PC-3 (cell line): Measurements from ENCODE around the gene MAGI1. TPM values are rescaled to one million over a fixed set of nuclear protein-coding genes. Genes with fewer than 3 reads are reported as not detected.
A peak's percentile ranks its signal among the peaks of the same experiment; 100 is the strongest.

Source experiments
- ATAC-seq: fragments of 200-7000 bp; cut with Tn5 transposase; 2 replicates; pipeline ENCODE4 v1.9.1; 2020; ENCODE audit warnings: mild to moderate bottlenecking, moderate library complexity
- BruUV-seq: library from RNA; stranded (reverse); fragments of 400-500 nt; replicated peaks from 2 replicates; lab custom pipeline; 2021; lab: Mats Ljungman, UMichigan
- CTCF ChIA-PET: fragments of 300-600 bp; sonication (Branson Sonifier 250); formaldehyde crosslinking; loops from one replicate; lab custom pipeline; 2022; ENCODE audit warnings: antibody characterized with exemption; lab: Charles Lee
- POLR2A ChIA-PET: fragments of 300-600 bp; sonication (Branson Sonifier 250); formaldehyde crosslinking; loops from one replicate; lab custom pipeline; 2022; ENCODE audit warnings: antibody characterized with exemption; ENCODE audit not compliant: unreplicated experiment; lab: Charles Lee
- DNase-seq: peaks from one replicate; pipeline ENCODE4 v3.0.0-alpha.2; 2015
- H2AFZ ChIP-seq: fragments of 300-600 bp; sonication (generic); 2 replicates; pipeline ENCODE4 v1.6.0; 2016; ENCODE audit warnings: antibody characterized with exemption, low read length
- H3F3A ChIP-seq: fragments of 300-600 bp; sonication (generic); one replicate; pipeline ENCODE4 v1.6.0; 2017; ENCODE audit warnings: antibody characterized with exemption, low read length, control low read depth, mild to moderate bottlenecking; ENCODE audit not compliant: unreplicated experiment
- H3K27ac ChIP-seq: fragments of 300-600 bp; sonication (generic); 2 replicates; pipeline ENCODE4 v1.5.1; 2016; ENCODE audit warnings: mild to moderate bottlenecking, low read length
- H3K27me3 ChIP-seq: fragments of 300-600 bp; sonication (generic); 2 replicates; pipeline ENCODE4 v1.6.1; 2016; ENCODE audit warnings: low read length, mixed read lengths
- H3K36me3 ChIP-seq: fragments of 300-600 bp; sonication (generic); 2 replicates; pipeline ENCODE4 v1.6.1; 2016; ENCODE audit warnings: low read depth, mixed run types, low read length, mixed read lengths
- H3K4me1 ChIP-seq: fragments of 300-600 bp; sonication (generic); 2 replicates; pipeline ENCODE4 v1.5.1; 2016; ENCODE audit warnings: low read length; ENCODE audit not compliant: insufficient read depth
- H3K4me2 ChIP-seq: fragments of 300-600 bp; sonication (generic); 2 replicates; pipeline ENCODE4 v1.6.0; 2016; ENCODE audit warnings: low read length
- H3K4me3 ChIP-seq: fragments of 300-600 bp; sonication (generic); 2 replicates; pipeline ENCODE4 v1.5.1; 2016; ENCODE audit warnings: mild to moderate bottlenecking, low read length, mixed read lengths
- H3K79me2 ChIP-seq: fragments of 300-600 bp; sonication (generic); 2 replicates; pipeline ENCODE4 v1.6.1; 2017; ENCODE audit warnings: low read length, mixed read lengths
- H3K9ac ChIP-seq: fragments of 300-600 bp; sonication (generic); 2 replicates; pipeline ENCODE4 v1.6.0; 2016; ENCODE audit warnings: mild to moderate bottlenecking, low read length
- H3K9me2 ChIP-seq: fragments of 300-600 bp; sonication (generic); replicated peaks from 2 replicates; pipeline ENCODE4 v1.6.1; 2016; ENCODE audit warnings: mixed run types, low read length, mixed read lengths
- H3K9me3 ChIP-seq: fragments of 300-600 bp; sonication (generic); 2 replicates; pipeline ENCODE4 v1.6.1; 2016; ENCODE audit warnings: low read length, mixed read lengths
- H4K20me1 ChIP-seq: fragments of 300-600 bp; sonication (generic); 2 replicates; pipeline ENCODE4 v1.6.1; 2016; ENCODE audit warnings: low read length, mixed read lengths
- EZH2 ChIP-seq: fragments of 300-600 bp; sonication (generic); IDR thresholded peaks from one replicate; pipeline ENCODE4 v1.6.1; 2017; ENCODE audit warnings: antibody characterized with exemption, mild to moderate bottlenecking, low read length; ENCODE audit not compliant: unreplicated experiment
- EZH2phosphoT487 ChIP-seq: fragments of 300-600 bp; sonication (generic); IDR thresholded peaks from 2 replicates; pipeline ENCODE4 v1.6.1; 2018; ENCODE audit warnings: mild to moderate bottlenecking, antibody characterized with exemption, low read length, borderline replicate concordance
- intact Hi-C: fragments of 100-400 bp; cut with micrococcal nuclease; formaldehyde crosslinking; loops from 2 replicates; pipeline ENCODE4 v1.9.0; 2023
- total RNA-seq: library from RNA; depleted of rRNA; stranded (reverse); fragments of >200 nt; gene quantifications from 2 replicates; pipeline ENCODE4 v1.2.3, GENCODE V29; 2014
- TF ChIP-seq, protein P1 (sequence below): fragments of 300-600 bp; sonication (generic); conservative IDR thresholded peaks from 2 replicates; pipeline ENCODE4 v1.5.1; 2017; ENCODE audit warnings: antibody characterized with exemption, low read depth, mild to moderate bottlenecking, low read length

The MAGI1 gene
- total RNA-seq, 1 experiment from 2014 or later, result 8.9 TPM

DNA sequence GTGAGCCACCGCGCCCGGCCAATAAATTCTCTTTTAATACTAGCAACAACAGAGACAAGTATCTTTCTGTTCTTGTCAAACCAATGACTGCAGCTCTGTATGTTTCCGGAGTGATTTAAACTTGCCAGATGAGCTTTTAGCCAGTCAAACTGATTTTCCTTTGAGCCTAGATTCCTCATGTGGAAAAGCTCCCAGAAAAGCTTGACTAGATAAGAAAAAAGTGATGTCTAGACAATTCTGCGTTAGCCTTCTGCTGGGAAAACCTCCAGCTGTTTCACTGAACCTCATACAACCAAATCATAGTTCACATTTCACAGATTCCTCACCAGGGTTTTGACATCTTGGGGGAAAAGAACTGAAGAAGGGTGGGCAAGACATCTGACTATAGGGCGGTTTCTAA is 78.6 kb downstream of the MAGI1 start:
- H3K4me3 ChIP-seq, result no peak overlapping the region
- H3K4me1 ChIP-seq, result peaks cover 38% of the 10 kb centered on the region
- CTCF ChIA-PET, result no interaction called here
- H3K9ac ChIP-seq, result no peak overlapping the region
- no peaks in the 10 kb centered on the region for H3K27me3 ChIP-seq
- no peaks in the 10 kb centered on the region for H3K79me2 ChIP-seq
- H3K9me3 ChIP-seq, result no peaks in the 10 kb centered on the region
- no peak overlapping the region for H3K4me2 ChIP-seq
- POLR2A ChIA-PET, result no interaction called here
- no peaks in the 10 kb centered on the region for H3K9me2 ChIP-seq
- intact Hi-C loops, result no loop called here
- ATAC-seq, result no peak
- no peaks in the 10 kb centered on the region for H4K20me1 ChIP-seq
- no peak overlapping the region for H2AFZ ChIP-seq
- H3K36me3 ChIP-seq, result no peaks in the 10 kb centered on the region
- no peaks in the 10 kb centered on the region for H3F3A ChIP-seq
- no peak overlapping the region for H3K27ac ChIP-seq
- no peak for DNase-seq
- no TSS peak for BruUV-seq
- TF ChIP-seq, protein P1, sequence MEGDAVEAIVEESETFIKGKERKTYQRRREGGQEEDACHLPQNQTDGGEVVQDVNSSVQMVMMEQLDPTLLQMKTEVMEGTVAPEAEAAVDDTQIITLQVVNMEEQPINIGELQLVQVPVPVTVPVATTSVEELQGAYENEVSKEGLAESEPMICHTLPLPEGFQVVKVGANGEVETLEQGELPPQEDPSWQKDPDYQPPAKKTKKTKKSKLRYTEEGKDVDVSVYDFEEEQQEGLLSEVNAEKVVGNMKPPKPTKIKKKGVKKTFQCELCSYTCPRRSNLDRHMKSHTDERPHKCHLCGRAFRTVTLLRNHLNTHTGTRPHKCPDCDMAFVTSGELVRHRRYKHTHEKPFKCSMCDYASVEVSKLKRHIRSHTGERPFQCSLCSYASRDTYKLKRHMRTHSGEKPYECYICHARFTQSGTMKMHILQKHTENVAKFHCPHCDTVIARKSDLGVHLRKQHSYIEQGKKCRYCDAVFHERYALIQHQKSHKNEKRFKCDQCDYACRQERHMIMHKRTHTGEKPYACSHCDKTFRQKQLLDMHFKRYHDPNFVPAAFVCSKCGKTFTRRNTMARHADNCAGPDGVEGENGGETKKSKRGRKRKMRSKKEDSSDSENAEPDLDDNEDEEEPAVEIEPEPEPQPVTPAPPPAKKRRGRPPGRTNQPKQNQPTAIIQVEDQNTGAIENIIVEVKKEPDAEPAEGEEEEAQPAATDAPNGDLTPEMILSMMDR, result no peak
- TF ChIP-seq EZH2phosphoT487 (no peak), EZH2 (no peak)

DNA sequence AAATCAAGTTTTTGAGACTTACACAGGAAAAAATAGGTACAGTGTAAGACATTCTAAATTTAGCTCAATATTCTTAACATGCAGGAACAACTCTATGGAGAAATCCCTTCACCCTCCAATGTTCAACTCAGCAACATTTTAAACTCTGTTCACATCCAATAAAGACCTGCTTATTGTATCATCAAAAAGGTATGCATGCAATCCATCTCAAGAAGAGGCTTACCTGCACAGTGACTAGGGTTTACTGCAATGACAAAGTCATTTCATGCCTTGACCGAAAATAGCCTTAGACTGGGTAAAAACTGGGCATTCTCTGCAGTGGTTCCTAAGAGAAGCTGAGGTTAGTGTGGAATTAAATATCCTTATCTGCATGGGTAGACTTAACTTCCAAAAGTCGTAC is 80.5 kb downstream of the MAGI1 start:
- TF ChIP-seq, protein P1, result no peak
- TF ChIP-seq EZH2, result no peak
- TF ChIP-seq EZH2phosphoT487, result no peak
- H3K4me1 ChIP-seq, result peaks cover 41% of the 10 kb centered on the region
- H3K4me3 ChIP-seq, result no peak overlapping the region
- no peaks in the 10 kb centered on the region for H4K20me1 ChIP-seq
- DNase-seq (peak; percentile 27), ATAC-seq (no peak)
- no TSS peak for BruUV-seq
- no peak overlapping the region for H3K4me2 ChIP-seq
- H3K9ac ChIP-seq, result no peak overlapping the region
- no peaks in the 10 kb centered on the region for H3K27me3 ChIP-seq
- ChIA-PET CTCF (no interaction called here), POLR2A (no interaction called here)
- no peak overlapping the region for H3K27ac ChIP-seq
- intact Hi-C loops, result loop anchor here (5.0 kb wide), 1 partner anchor 171 kb away; no protein-coding TSS in a partner anchor
- H3F3A ChIP-seq, result no peaks in the 10 kb centered on the region
- no peaks in the 10 kb centered on the region for H3K36me3 ChIP-seq
- no peak overlapping the region for H2AFZ ChIP-seq
- no peaks in the 10 kb centered on the region for H3K9me3 ChIP-seq
- peaks cover 8% of the 10 kb centered on the region for H3K79me2 ChIP-seq
- no peaks in the 10 kb centered on the region for H3K9me2 ChIP-seq

DNA sequence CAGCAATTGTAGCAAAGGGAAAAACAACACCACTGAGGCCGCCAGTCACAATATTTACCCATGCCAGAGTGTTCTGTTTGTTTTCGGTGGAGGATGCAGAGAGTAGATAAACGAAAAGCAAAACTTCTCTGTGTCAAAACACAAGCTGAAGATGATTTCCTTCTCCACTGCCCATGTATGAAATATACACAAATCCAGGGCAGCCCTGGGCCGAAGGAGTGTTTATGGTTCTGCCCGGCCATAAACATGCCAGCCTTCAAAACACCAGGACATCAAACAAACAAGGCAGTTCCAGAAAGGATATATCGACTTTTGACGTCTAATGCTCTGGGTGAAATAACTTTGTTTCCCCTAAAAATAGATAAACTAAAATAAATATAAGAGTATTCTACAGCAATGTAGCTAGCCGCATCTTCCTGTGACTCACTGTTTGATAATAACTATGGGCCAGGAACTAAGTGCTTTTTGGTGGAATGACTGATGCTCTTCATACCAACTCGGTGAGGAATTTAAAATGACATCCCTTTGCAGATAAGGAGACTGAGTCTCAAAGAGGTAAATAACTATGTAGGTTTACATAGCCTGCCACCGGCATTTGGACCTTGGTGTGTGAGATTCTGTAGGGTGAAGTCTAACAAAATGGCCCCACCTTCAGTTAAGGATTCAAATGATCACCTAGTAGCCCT is 82.8 kb downstream of the MAGI1 start:
- H2AFZ ChIP-seq, result 0 out of 2 replicates have a peak overlapping the region, but pooled peaks have one; percentile 26
- TF ChIP-seq, protein P1, result no peak
- no peak for TF ChIP-seq EZH2phosphoT487
- TF ChIP-seq EZH2, result no peak
- peak overlapping the region; percentile 60 for H3K9ac ChIP-seq
- peak overlapping the region; percentile 54 for H3K4me3 ChIP-seq
- peaks cover 60% of the 10 kb centered on the region for H3K4me1 ChIP-seq
- H3K79me2 ChIP-seq, result peaks cover 11% of the 10 kb centered on the region
- no peaks in the 10 kb centered on the region for H3F3A ChIP-seq
- H3K9me3 ChIP-seq, result no peaks in the 10 kb centered on the region
- POLR2A ChIA-PET, result no interaction called here
- peak overlapping the region; percentile 90 for H3K27ac ChIP-seq
- no TSS peak for BruUV-seq
- peak; percentile 75 for ATAC-seq
- no peaks in the 10 kb centered on the region for H3K36me3 ChIP-seq
- intact Hi-C loops, result loop anchor here (5.0 kb wide), 1 partner anchor 169 kb away; no protein-coding TSS in a partner anchor
- peak; percentile 75 for DNase-seq
- H3K9me2 ChIP-seq, result no peaks in the 10 kb centered on the region
- H4K20me1 ChIP-seq, result no peaks in the 10 kb centered on the region
- H3K4me2 ChIP-seq, result peak overlapping the region; percentile 81
- CTCF ChIA-PET, result interaction anchor here (0.6 kb wide), 1 partner anchor 181 kb away, joined by 4 read pairs; no protein-coding TSS in a partner anchor
- H3K27me3 ChIP-seq, result no peaks in the 10 kb centered on the region
